Adrenal gland (tissue), 5 donors: ENCODE results near the gene TMCC1.

Source experiments
- POLR2A ChIP-seq, 2 donors: fragments of 450-650 bp; IDR thresholded peaks; one replicate each; pipeline ENCODE4 v1.6.1; 2017; ENCODE audit warnings: antibody characterized with exemption in 2 of 2, mild to moderate bottlenecking in 2 of 2, moderate library complexity in 1 of 2
- TF ChIP-seq, protein P1 (sequence below), 6 experiments: fragments of 450-650 bp in 4 of 6; fragments of 200-600 bp in 2 of 6; sonication (generic) in 1 of 6; IDR thresholded peaks; 1 replicate in 5 of 6; 2 replicates in 1 of 6; pipeline versions ENCODE4 v1.5.1 to v1.8.0; 2016 to 2021; ENCODE audit warnings: antibody characterized with exemption in 6 of 6, mild to moderate bottlenecking in 2 of 6, moderate library complexity in 1 of 6
- donor health status: DM: no; HTN: no; CAD: no.

GRCh38 chr3:129878355-129878754, 15.2 kb downstream of the TMCC1 start:
- no peak for TF ChIP-seq POLR2A (IDR thresholded peaks at IDR 0.05)
- TF ChIP-seq, protein P1, sequence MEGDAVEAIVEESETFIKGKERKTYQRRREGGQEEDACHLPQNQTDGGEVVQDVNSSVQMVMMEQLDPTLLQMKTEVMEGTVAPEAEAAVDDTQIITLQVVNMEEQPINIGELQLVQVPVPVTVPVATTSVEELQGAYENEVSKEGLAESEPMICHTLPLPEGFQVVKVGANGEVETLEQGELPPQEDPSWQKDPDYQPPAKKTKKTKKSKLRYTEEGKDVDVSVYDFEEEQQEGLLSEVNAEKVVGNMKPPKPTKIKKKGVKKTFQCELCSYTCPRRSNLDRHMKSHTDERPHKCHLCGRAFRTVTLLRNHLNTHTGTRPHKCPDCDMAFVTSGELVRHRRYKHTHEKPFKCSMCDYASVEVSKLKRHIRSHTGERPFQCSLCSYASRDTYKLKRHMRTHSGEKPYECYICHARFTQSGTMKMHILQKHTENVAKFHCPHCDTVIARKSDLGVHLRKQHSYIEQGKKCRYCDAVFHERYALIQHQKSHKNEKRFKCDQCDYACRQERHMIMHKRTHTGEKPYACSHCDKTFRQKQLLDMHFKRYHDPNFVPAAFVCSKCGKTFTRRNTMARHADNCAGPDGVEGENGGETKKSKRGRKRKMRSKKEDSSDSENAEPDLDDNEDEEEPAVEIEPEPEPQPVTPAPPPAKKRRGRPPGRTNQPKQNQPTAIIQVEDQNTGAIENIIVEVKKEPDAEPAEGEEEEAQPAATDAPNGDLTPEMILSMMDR (IDR thresholded peaks at IDR 0.05) = no peak
